ENCODE results near the gene CPD. TPM values are rescaled to one million over a fixed set of nuclear protein-coding genes. Genes with fewer than 3 reads are reported as not detected.
A peak's percentile ranks its signal among the peaks of the same experiment; 100 is the strongest.

Gene CPD
- total and polyA plus RNA-seq, 2 of the 13 experiments (the other 11 are each of a cell fraction or from before 2014, with no cell fraction given) = 46.1 to 72.3 TPM

- TF ChIP-seq RERE (CRISPR knock-in tag; IDR thresholded peaks at IDR 0.05; ENCODE audit: low read depth) (0 out of 2 replicates have a peak, but pooled peaks have one; percentile 17), MAF1 (CRISPR knock-in tag; IDR thresholded peaks at IDR 0.05; ENCODE audit: borderline replicate concordance) (no peak), ZNF253 (CRISPR knock-in tag; IDR thresholded peaks at IDR 0.05; ENCODE audit: borderline replicate concordance) (no peak), SIX1 (CRISPR knock-in tag; IDR thresholded peaks at IDR 0.05; ENCODE audit: borderline replicate concordance) (no peak), EP300 (IDR thresholded peaks at IDR 0.05; ENCODE audit: low read depth in 2 of 2, low read length in 2 of 2) (0 out of 4 replicates have a peak, but pooled peaks of 1 of the 2 experiments have one; percentile 49), EP300 (CRISPR knock-in tag; IDR thresholded peaks at IDR 0.05; ENCODE audit: borderline replicate concordance) (no peak), CREBL2 (CRISPR knock-in tag; IDR thresholded peaks at IDR 0.05; ENCODE audit: borderline replicate concordance) (no peak), MAFG (CRISPR knock-in tag; IDR thresholded peaks at IDR 0.05) (no peak), HNF4A (CRISPR knock-in tag; IDR thresholded peaks at IDR 0.05) (peak; percentile 51), ETV5 (CRISPR knock-in tag; IDR thresholded peaks at IDR 0.05; ENCODE audit: borderline replicate concordance) (peak; percentile 36; the same call in 1 of the 2 replicates), ZNF460 (CRISPR knock-in tag; IDR thresholded peaks at IDR 0.05; ENCODE audit: borderline replicate concordance) (no peak), LRRFIP1 (CRISPR knock-in tag; conservative IDR thresholded peaks at IDR 0.05) (no peak), ZNF609 (CRISPR knock-in tag; IDR thresholded peaks at IDR 0.05; ENCODE audit: borderline replicate concordance) (0 out of 2 replicates have a peak, but pooled peaks have one; percentile 19), EHMT2 (IDR thresholded peaks at IDR 0.05; ENCODE audit: borderline replicate concordance, low read depth, low read length) (no peak), KMT2B (CRISPR knock-in tag; IDR thresholded peaks at IDR 0.05) (no peak), HOXA5 (CRISPR knock-in tag; IDR thresholded peaks at IDR 0.05) (no peak)
Measured at GRCh38 chr17:30346221-30346795, 32.4 kb upstream of the CPD start (continued).
